NCI-H82 treated with DMSO at 0.1 percent for 48 hours (cell line): ENCODE results near the gene PLET1.

Experiments used
- DNase-seq: peaks from one replicate; lab custom pipeline; 2025; ENCODE audit not compliant: unreplicated experiment; lab: John Stamatoyannopoulos, UW

The PLET1 gene

GRCh38 chr11:112285841-112286311 is 25.2 kb upstream of the PLET1 start:
- DNase-seq, result no peak

- no peak for DNase-seq
Measured at GRCh38 chr11:112281726-112282125, 21.1 kb upstream of the PLET1 start.

GRCh38 chr11:112280268-112281126 is 19.8 kb upstream of the PLET1 start:
- peak; percentile 69 for DNase-seq

DNA sequence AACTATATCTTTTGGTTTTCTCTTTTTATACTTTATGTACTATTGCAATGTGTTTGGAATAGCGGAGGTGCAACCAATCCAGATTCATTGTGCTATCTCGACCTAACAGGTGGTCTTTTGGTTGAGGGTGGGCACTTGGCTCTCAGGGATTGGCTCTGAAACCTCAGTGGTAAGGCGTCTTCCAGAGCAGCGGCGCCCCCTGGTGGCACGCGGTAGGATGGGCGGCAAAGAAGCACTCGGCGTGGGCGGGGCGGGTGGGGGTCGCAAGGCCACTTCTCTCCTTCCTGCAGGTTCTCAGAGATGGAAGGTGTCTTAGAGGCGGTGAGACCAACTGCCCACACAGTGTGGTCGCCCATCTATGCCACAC is 19.2 kb upstream of the PLET1 start:
- DNase-seq, result peak; percentile 11

DNA sequence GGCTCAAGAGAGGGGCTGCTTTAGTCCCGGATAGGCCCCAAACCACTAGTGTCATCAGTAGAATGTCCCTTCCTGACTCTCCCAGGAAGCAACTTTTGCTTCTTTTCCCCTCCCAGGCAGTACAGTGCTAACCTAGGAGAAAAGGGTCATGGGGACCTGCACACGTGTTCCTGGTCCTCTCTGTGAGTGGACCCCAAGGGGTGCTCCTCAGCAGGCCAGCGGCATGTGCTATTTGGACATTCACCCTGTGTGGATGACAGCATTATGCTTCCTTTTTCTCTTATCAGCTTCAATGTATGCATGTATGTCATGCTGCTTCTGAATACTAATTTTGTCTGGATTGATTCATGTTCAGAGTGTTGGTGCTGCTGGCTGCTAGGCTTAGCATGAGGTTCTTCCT is 18.1 kb upstream of the PLET1 start:
- no peak for DNase-seq

- DNase-seq, result no peak
Measured at GRCh38 chr11:112277941-112278340, 17.3 kb upstream of the PLET1 start.

- no peak for DNase-seq
Measured at GRCh38 chr11:112277029-112277428, 16.4 kb upstream of the PLET1 start.

DNA sequence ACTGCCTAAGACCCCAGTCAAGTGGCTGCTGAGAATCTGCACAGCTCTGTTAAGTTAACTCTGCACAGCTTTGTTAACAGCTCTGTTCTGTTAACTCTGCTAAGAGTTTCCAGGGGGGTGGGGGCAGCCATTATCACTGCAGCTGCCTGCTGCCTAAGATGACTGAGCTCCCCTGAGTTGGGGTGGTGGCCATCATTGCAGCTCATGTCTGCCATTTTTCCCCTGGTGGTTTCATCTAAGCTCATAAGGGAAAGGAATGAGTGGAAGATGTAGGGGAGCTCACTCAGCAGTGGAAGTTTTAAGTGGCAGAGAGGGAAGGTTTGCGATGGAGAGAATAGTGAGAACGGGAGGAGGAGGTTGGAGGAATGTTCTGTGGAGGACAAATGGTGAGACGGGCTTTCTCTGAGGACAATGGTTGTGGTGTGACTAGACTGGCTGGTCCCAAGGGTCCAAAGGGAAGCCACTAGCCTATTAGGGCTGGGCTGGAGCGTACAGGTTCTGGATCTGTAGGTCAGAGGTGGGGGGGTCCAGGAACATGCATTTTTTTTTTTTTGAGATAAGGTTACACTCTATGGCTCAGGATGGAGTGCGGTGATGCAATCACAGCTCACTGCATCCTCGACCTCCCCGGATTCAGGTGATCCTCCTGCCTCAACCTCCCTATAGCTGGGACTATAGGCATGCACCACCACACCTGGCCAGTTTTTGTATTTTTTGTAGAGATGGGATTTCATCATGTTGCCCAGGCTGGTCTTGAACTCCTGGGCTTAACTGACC is 13.5 kb upstream of the PLET1 start:
- no peak for DNase-seq

DNA sequence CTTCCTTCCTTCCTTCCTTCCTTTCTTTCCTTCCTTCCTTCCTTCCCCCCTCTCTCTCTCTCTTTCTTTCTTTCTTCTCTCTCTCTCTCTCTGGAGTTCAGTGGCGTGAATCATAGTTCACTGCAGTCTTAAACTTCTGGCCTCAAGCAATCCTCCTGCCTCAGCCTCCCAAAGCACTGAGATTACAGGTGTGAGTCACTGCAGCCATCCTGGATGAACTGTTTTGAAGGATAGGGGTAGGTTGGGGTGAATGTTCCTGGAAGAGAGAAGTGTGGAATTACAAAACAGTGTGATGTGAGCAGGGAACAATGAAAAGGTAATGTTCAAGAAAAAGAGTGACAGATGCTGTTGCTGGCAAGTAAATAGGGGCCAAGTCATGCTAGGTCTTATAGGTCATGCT is 12.4 kb upstream of the PLET1 start:
- DNase-seq, result no peak

GRCh38 chr11:112271242-112271641 is 10.6 kb upstream of the PLET1 start:
- DNase-seq, result no peak

DNA sequence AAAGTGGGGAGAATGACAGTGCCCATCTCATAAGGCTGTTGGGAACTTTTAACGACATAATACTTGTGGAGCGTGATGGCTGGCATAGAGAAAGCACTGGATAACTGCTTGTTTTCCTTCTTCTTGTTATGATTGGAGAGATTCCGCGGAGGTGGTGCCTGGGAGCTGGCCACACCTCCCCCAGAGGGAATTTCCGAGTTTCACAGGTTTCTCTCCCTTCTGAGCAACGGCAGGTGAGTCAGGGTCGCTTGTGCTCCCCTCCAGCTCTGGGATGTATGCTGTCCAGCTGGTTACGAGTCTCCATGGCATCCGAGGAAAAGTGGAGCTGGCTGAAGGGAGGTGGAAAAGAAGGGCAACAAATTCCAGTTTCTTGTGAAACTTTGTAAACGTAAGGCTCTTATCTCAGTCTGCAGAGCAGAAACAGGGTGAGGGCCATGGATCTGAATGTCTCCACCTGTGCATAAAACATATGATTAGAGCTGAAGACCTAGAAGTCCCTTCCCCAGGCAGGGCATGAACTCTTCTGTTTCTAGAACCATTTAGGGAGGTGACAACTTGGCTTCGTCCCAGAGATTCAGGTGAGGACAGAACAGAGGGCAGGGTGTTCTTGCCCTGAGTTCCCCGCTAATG is 10.0 kb upstream of the PLET1 start:
- DNase-seq, result no peak

DNA sequence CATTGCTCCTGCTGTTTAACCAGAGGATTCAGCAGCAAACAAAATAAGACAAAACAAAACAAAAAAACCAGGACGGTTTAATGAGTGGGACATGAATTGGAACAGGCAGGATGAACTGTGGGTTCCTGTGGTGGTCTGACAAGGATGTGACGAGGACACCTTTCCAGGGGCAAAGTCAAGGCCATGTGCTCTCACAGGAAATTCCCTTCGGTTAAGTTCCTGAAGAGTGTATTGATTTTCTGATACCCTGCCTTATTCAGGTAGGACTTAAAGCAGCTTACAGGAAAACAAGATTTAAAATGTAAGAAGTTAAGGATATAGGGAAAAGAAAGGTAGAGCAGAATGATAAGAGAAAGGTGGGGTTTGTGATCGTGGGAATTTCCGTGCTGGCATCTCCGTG is 8.5 kb upstream of the PLET1 start:
- no peak for DNase-seq

- no peak for DNase-seq
Measured at GRCh38 chr11:112268406-112268805, 7.7 kb upstream of the PLET1 start.

- no peak for DNase-seq
Measured at GRCh38 chr11:112267188-112267591, 6.5 kb upstream of the PLET1 start.

- no peak for DNase-seq
Measured at GRCh38 chr11:112266410-112266778, 5.7 kb upstream of the PLET1 start.

GRCh38 chr11:112265659-112266409 is 5.2 kb upstream of the PLET1 start:
- DNase-seq, result no peak

DNA sequence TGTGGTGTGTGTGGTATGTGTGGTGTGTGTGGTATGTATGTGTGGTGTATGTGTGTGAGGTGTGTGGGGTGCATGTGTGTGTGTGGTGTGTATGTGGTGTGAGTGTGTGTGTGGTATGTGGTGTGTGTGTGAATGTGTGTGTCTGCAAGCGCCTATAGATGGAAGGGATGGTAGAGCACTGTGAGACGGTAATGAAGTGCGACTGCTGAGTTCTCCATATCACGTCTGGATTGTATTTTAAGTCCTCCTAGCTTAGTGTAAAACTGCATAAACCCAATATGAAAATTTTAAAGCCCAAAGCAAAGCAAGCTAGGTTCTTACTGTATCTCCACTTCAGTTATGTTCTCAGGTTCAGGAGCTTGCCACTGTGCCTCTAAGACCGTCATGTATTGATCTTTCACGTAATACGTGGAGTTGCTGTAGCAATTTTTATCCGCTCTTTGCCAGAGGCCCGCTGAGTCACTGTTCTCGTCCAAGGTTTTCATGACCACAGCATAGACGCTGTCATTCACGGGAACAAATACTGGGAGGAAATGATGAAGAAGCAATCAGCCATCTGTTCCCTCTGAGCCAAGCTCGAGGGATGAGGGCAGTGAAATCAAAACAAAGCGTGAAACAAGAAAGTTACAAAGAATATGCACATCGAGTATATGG is 5.5 kb downstream of the PLET1 start:
- DNase-seq, result no peak

- no peak for DNase-seq
Measured at GRCh38 chr11:112253605-112254242, 6.9 kb downstream of the PLET1 start.

DNA sequence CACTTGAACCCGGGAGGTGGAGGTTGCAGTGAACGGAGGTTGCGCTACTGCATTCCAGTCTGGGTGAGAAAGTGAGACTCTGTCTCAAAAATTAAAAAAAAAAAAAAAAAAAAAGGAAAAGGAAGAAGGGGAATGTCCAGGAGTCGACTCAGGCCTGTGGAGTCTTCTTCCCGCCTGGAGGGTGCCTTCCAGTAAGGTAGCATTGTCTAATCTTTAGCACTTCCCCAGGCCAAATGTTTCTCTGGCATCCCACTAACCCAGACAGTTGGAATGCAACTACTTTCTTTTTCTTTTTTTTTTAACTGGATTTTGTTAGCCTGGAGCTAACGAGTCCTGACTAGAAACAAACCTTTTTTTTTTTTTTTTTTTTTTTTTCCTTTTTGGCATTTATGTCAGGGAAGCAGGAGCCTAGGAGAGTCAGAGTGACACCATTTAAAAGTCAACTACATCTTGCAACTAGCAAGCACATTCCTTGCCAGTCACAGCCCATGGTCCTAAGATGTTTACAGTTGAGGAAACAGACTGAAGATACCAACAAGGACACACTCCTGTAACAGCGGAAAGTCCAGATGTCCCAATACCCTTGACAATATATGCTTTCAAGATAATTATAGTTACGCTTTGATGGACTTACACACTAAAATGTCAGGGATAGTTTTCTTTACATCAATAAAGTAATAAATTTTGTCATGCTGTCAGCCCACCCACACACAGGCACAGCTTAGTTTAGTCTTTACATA is 10.6 kb downstream of the PLET1 start:
- no peak for DNase-seq
